ENCODE data around the gene ATF3. TPM values are rescaled to one million over a fixed set of nuclear protein-coding genes. Genes with fewer than 3 reads are reported as not detected.
"Not testable (repeated sequence)": the region's sequence is repeated elsewhere in the genome, so short reads cannot be mapped to it uniquely, and the experiment has no call there.

ATF3 gene
- total and polyA plus RNA-seq, 2 donors (not counting 1 experiment from before 2014, with no cell fraction given), result 33.8 to 35.7 TPM

DNA sequence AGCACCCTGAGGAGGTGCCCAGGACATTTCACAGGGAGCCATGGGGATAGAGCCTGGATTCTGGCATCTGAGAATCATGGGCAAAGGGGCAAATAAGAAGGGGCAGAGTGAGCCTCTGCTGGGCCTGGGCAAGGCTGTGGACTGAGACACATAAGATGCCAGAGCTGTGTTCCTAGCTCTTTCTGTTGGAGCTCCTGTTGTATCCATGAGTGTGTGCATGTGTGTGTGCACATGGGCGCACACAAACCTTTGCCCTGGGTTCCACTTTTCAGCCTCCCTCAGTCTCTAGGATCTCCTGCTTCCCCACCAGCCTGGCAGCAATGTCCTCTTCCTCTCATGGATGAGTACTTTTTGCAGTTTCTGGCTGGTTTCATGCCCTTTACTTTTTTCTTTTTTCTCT, 44.0 kb downstream of the ATF3 start:
- no peak overlapping the region for H3K4me3 ChIP-seq (replicated peaks in 1 of 4; ENCODE audit: control extremely low read depth in 1 of 4, insufficient read depth in 1 of 4, low read depth in 3 of 4, low read length in 4 of 4)
- no peaks in the 10 kb centered on the region for H4K20me1 ChIP-seq (ENCODE audit: control insufficient read depth, extremely low read depth, insufficient read depth, low read length)
- H3K9me3 ChIP-seq (ENCODE audit: control insufficient read depth, insufficient read depth, low read depth, low read length), result no peaks in the 10 kb centered on the region
- H3K27me3 ChIP-seq (ENCODE audit: control insufficient read depth, insufficient read depth, low read length), result no peaks in the 10 kb centered on the region
- DNase-seq (ENCODE audit: low read depth in 2 of 2), result no peak
- H2AFZ ChIP-seq (ENCODE audit: low read length), result no peak overlapping the region
- H3K4me1 ChIP-seq (ENCODE audit: control insufficient read depth, extremely low read depth, insufficient read depth, low read length), result peaks cover 9% of the 10 kb centered on the region
- no peak overlapping the region for H3K4me2 ChIP-seq (ENCODE audit: extremely low read depth, insufficient read depth, low read length)
- H3K79me2 ChIP-seq (ENCODE audit: control insufficient read depth, insufficient read depth, low read length), result no peaks in the 10 kb centered on the region
- TF ChIP-seq EZH2 (IDR thresholded peaks at IDR 0.05; ENCODE audit: low read length, missing control alignments), result no peak
- TF ChIP-seq, protein P1, sequence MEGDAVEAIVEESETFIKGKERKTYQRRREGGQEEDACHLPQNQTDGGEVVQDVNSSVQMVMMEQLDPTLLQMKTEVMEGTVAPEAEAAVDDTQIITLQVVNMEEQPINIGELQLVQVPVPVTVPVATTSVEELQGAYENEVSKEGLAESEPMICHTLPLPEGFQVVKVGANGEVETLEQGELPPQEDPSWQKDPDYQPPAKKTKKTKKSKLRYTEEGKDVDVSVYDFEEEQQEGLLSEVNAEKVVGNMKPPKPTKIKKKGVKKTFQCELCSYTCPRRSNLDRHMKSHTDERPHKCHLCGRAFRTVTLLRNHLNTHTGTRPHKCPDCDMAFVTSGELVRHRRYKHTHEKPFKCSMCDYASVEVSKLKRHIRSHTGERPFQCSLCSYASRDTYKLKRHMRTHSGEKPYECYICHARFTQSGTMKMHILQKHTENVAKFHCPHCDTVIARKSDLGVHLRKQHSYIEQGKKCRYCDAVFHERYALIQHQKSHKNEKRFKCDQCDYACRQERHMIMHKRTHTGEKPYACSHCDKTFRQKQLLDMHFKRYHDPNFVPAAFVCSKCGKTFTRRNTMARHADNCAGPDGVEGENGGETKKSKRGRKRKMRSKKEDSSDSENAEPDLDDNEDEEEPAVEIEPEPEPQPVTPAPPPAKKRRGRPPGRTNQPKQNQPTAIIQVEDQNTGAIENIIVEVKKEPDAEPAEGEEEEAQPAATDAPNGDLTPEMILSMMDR (conservative IDR thresholded peaks at IDR 0.05 in 1 of 2, IDR thresholded peaks at IDR 0.05 in 1 of 2; ENCODE audit: low read depth in 1 of 2, low read length in 2 of 2), result no peak
- H3K9ac ChIP-seq (ENCODE audit: insufficient read depth, low read length), result no peak overlapping the region
- H3K36me3 ChIP-seq (ENCODE audit: control insufficient read depth, insufficient read depth, low read length), result no peaks in the 10 kb centered on the region
- no peak overlapping the region for H3K27ac ChIP-seq (ENCODE audit: insufficient read depth, low read length)

DNA sequence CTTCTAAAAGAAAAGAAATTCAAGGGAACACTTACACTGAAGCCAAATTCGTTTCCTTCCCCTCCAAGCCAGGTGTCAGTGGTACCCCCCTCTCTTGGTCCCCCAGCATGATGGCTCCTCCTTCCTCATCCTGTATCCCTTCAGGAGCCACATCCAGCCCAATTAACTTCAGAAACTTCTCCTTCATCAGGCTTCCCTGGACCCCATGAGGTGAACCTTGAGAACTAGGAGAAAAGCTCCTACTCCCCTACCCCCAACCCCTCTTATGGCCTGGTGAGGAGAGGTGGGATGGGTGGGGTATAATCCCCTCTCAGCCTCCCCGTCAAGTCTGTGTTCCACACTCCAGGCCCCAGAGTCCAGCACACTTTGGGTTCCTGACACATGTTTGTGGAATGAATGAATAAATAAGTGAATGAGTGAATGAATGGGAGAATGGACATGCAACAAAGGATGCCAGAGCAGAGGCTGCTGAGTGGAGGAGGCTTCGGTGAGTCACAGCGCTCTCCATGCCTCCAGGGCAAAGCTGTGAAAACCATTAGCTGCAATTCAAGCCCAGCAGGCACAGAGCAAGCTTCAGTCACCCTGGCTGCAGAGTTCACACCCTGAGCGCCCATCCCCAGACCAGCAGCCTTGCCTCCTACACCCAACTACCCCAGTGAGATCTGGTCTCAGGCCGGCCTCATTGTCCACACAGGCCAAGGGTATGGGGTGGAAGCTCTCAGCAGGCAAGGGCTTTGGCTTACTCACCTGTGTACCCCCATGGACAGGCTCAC, 47.3 kb downstream of the ATF3 start:
- H3K27ac ChIP-seq (ENCODE audit: insufficient read depth, low read length), result no peak overlapping the region
- H2AFZ ChIP-seq (ENCODE audit: low read length), result no peak overlapping the region

GRCh38 chr1:212656730-212657129, 48.2 kb downstream of the ATF3 start:
- Histone ChIP-seq H4K20me1 (ENCODE audit: control insufficient read depth, extremely low read depth, insufficient read depth, low read length) (no peaks in the 10 kb centered on the region), H2AFZ (ENCODE audit: low read length) (no peak overlapping the region), H3K9ac (ENCODE audit: insufficient read depth, low read length) (no peak overlapping the region), H3K9me3 (ENCODE audit: control insufficient read depth, insufficient read depth, low read depth, low read length) (no peaks in the 10 kb centered on the region), H3K4me3 (replicated peaks in 1 of 4; ENCODE audit: control extremely low read depth in 1 of 4, insufficient read depth in 1 of 4, low read depth in 3 of 4, low read length in 4 of 4) (no peak overlapping the region), H3K36me3 (ENCODE audit: control insufficient read depth, insufficient read depth, low read length) (no peaks in the 10 kb centered on the region), H3K27me3 (ENCODE audit: control insufficient read depth, insufficient read depth, low read length) (no peaks in the 10 kb centered on the region), H3K4me2 (ENCODE audit: extremely low read depth, insufficient read depth, low read length) (no peak overlapping the region), H3K4me1 (ENCODE audit: control insufficient read depth, extremely low read depth, insufficient read depth, low read length) (peaks cover 7% of the 10 kb centered on the region), H3K79me2 (ENCODE audit: control insufficient read depth, insufficient read depth, low read length) (no peaks in the 10 kb centered on the region), H3K27ac (ENCODE audit: insufficient read depth, low read length) (no peak overlapping the region)
- DNase-seq (ENCODE audit: low read depth in 2 of 2), result peak in 1 of 2 donors; percentile 35
- no peak for TF ChIP-seq EZH2 (IDR thresholded peaks at IDR 0.05; ENCODE audit: low read length, missing control alignments)
- TF ChIP-seq, protein P1 (conservative IDR thresholded peaks at IDR 0.05 in 1 of 2, IDR thresholded peaks at IDR 0.05 in 1 of 2; ENCODE audit: low read depth in 1 of 2, low read length in 2 of 2), result no peak

More for the DNA sequence above, 47.3 kb downstream of the ATF3 start:
- Histone ChIP-seq H3K4me2 (ENCODE audit: extremely low read depth, insufficient read depth, low read length) (no peak overlapping the region), H3K4me3 (replicated peaks in 1 of 4; ENCODE audit: control extremely low read depth in 1 of 4, insufficient read depth in 1 of 4, low read depth in 3 of 4, low read length in 4 of 4) (no peak overlapping the region), H3K79me2 (ENCODE audit: control insufficient read depth, insufficient read depth, low read length) (no peaks in the 10 kb centered on the region), H4K20me1 (ENCODE audit: control insufficient read depth, extremely low read depth, insufficient read depth, low read length) (no peaks in the 10 kb centered on the region), H3K27me3 (ENCODE audit: control insufficient read depth, insufficient read depth, low read length) (no peaks in the 10 kb centered on the region), H3K36me3 (ENCODE audit: control insufficient read depth, insufficient read depth, low read length) (no peaks in the 10 kb centered on the region), H3K9me3 (ENCODE audit: control insufficient read depth, insufficient read depth, low read depth, low read length) (no peaks in the 10 kb centered on the region), H3K4me1 (ENCODE audit: control insufficient read depth, extremely low read depth, insufficient read depth, low read length) (peaks cover 7% of the 10 kb centered on the region), H3K9ac (ENCODE audit: insufficient read depth, low read length) (no peak overlapping the region)
- DNase-seq (ENCODE audit: low read depth in 2 of 2), result peak in 1 of 2 donors; percentile 45
- TF ChIP-seq, protein P1 (conservative IDR thresholded peaks at IDR 0.05 in 1 of 2, IDR thresholded peaks at IDR 0.05 in 1 of 2; ENCODE audit: low read depth in 1 of 2, low read length in 2 of 2), result no peak
- no peak for TF ChIP-seq EZH2 (IDR thresholded peaks at IDR 0.05; ENCODE audit: low read length, missing control alignments)

- not testable (repeated sequence) for H3K27ac ChIP-seq (ENCODE audit: insufficient read depth, low read length); H3K4me2 ChIP-seq (ENCODE audit: extremely low read depth, insufficient read depth, low read length); H3K4me1 ChIP-seq (ENCODE audit: control insufficient read depth, extremely low read depth, insufficient read depth, low read length); H3K9ac ChIP-seq (ENCODE audit: insufficient read depth, low read length); H3K79me2 ChIP-seq (ENCODE audit: control insufficient read depth, insufficient read depth, low read length); H3K9me3 ChIP-seq (ENCODE audit: control insufficient read depth, insufficient read depth, low read depth, low read length); H3K36me3 ChIP-seq (ENCODE audit: control insufficient read depth, insufficient read depth, low read length); H3K27me3 ChIP-seq (ENCODE audit: control insufficient read depth, insufficient read depth, low read length); H3K4me3 ChIP-seq (replicated peaks in 1 of 4; ENCODE audit: control extremely low read depth in 1 of 4, insufficient read depth in 1 of 4, low read depth in 3 of 4, low read length in 4 of 4); DNase-seq (ENCODE audit: low read depth in 2 of 2); H4K20me1 ChIP-seq (ENCODE audit: control insufficient read depth, extremely low read depth, insufficient read depth, low read length); H2AFZ ChIP-seq (ENCODE audit: low read length)
Measured at GRCh38 chr1:212658250-212658649, 49.7 kb downstream of the ATF3 start.
